Endothelial cell of umbilical vein (primary cell): Measurements from ENCODE around the gene ADGRD1. TPM values are rescaled to one million over a fixed set of nuclear protein-coding genes. Genes with fewer than 3 reads are reported as not detected.

Experiments
- BruUV-seq: library from RNA; stranded (reverse); fragments of 400-500 nt; replicated peaks from 2 replicates; lab custom pipeline; 2021; lab: Mats Ljungman, UMichigan
- CTCF ChIA-PET: fragments of 300-600, 350-600 bp; sonication (Branson Sonifier 250); formaldehyde crosslinking; loops from one replicate; lab custom pipeline; 2021; ENCODE audit warnings: antibody characterized with exemption, inconsistent platforms; lab: Charles Lee
- POLR2A ChIA-PET: fragments of 300-600, 350-600 bp; sonication (Branson Sonifier 250); formaldehyde crosslinking; loops from one replicate; lab custom pipeline; 2021; ENCODE audit warnings: antibody characterized with exemption, inconsistent platforms; lab: Charles Lee
- DNase-seq: peaks from one replicate; pipeline ENCODE4 v3.0.0-alpha.2; 2011; ENCODE audit warnings: low read depth, low spot score
- FAIRE-seq: peaks from 2 replicates; lab custom pipeline; 2011; peaks lifted over from hg19 to GRCh38; lab: Jason Lieb, UNC
- H2AFZ ChIP-seq: 2 replicates; pipeline ENCODE4 v1.6.0; 2012; ENCODE audit warnings: low read depth, low read length, control low read depth, inconsistent platforms
- H3K27ac ChIP-seq: 2 replicates; pipeline ENCODE4 v1.5.1; 2011; ENCODE audit warnings: low read depth, mild to moderate bottlenecking, control low read depth, low read length, moderate library complexity; ENCODE audit not compliant: insufficient read depth
- H3K27me3 ChIP-seq, 2 experiments: 2 replicates each; pipeline versions ENCODE4 v1.6.0 to v1.6.1; 2011; ENCODE audit warnings: low read length in 2 of 2, mixed read lengths in 1 of 2; ENCODE audit not compliant: control insufficient read depth in 2 of 2, insufficient read depth in 2 of 2
- H3K36me3 ChIP-seq, 2 experiments: 2 replicates in 1 of 2; 3 replicates in 1 of 2; pipeline ENCODE4 v1.5.1; 2011; ENCODE audit warnings: low read length in 2 of 2, mild to moderate bottlenecking in 1 of 2, moderate library complexity in 1 of 2; ENCODE audit not compliant: control insufficient read depth in 2 of 2, insufficient read depth in 2 of 2; ENCODE audit errors: extremely low read depth in 1 of 2
- H3K4me1 ChIP-seq: 3 replicates; pipeline ENCODE4 v1.5.1; 2011; ENCODE audit warnings: mild to moderate bottlenecking, low read length; ENCODE audit not compliant: control insufficient read depth, insufficient read depth; ENCODE audit errors: extremely low read depth
- H3K4me2 ChIP-seq: 2 replicates; pipeline ENCODE4 v1.6.1; 2011; ENCODE audit warnings: low read length, control low read depth, mixed read lengths; ENCODE audit not compliant: insufficient read depth
- H3K4me3 ChIP-seq, 3 experiments: fragments of 200-600 bp in 1 of 3; sonication (generic), shearing (Covaris generic) in 1 of 3; replicated peaks in 1 of 3; 2 replicates each; pipeline ENCODE4 v1.5.1; 2011 to 2016; ENCODE audit warnings: control low read depth in 3 of 3, low read length in 3 of 3, mild to moderate bottlenecking in 2 of 3, inconsistent platforms in 1 of 3, low read depth in 1 of 3, moderate library complexity in 1 of 3; ENCODE audit not compliant: insufficient read depth in 1 of 3
- H3K79me2 ChIP-seq: 2 replicates; pipeline ENCODE4 v1.6.0; 2012; ENCODE audit warnings: low read length, inconsistent platforms; ENCODE audit not compliant: control insufficient read depth, insufficient read depth
- H3K9ac ChIP-seq: replicated peaks from 2 replicates; pipeline ENCODE3; 2011; ENCODE audit warnings: low read length, control low read depth; ENCODE audit not compliant: insufficient read depth; ENCODE audit errors: extremely low read depth
- H3K9me1 ChIP-seq: replicated peaks from 3 replicates; pipeline ENCODE4 v1.6.0; 2011; ENCODE audit warnings: mild to moderate bottlenecking, low read length; ENCODE audit not compliant: control insufficient read depth, insufficient read depth; ENCODE audit errors: extremely low read depth
- H3K9me3 ChIP-seq: replicated peaks from 2 replicates; pipeline ENCODE4 v1.5.1; 2012; ENCODE audit warnings: low read length, inconsistent platforms; ENCODE audit not compliant: control insufficient read depth, insufficient read depth
- H4K20me1 ChIP-seq: replicated peaks from 2 replicates; pipeline ENCODE3; 2011; ENCODE audit warnings: mild to moderate bottlenecking, low read length; ENCODE audit not compliant: control insufficient read depth, insufficient read depth; ENCODE audit errors: extremely low read depth
- EZH2 ChIP-seq: IDR thresholded peaks from 2 replicates; pipeline ENCODE4 v1.6.1; 2012; ENCODE audit warnings: borderline replicate concordance, low read depth, mild to moderate bottlenecking, moderate library complexity, low read length, inconsistent platforms; ENCODE audit not compliant: severe bottlenecking
- FOS ChIP-seq: IDR thresholded peaks from 2 replicates; pipeline ENCODE4 v1.6.1; 2011; ENCODE audit warnings: mild to moderate bottlenecking, low read length, moderate library complexity, borderline replicate concordance; ENCODE audit not compliant: insufficient read depth
- GATA2 ChIP-seq: IDR thresholded peaks from 2 replicates; pipeline ENCODE4 v1.7.0; 2011; ENCODE audit warnings: low read depth, mild to moderate bottlenecking, moderate library complexity, mixed read lengths, low read length; ENCODE audit not compliant: insufficient read length, insufficient read depth
- JUN ChIP-seq: IDR thresholded peaks from 2 replicates; pipeline ENCODE4 v1.6.1; 2011; ENCODE audit warnings: borderline replicate concordance, low read depth; ENCODE audit not compliant: insufficient read length, insufficient read depth
- MYC ChIP-seq: IDR thresholded peaks from one replicate; pipeline ENCODE4 v1.6.1; 2011; ENCODE audit warnings: mild to moderate bottlenecking, low read depth, low read length
- POLR2A ChIP-seq: IDR thresholded peaks from 2 replicates; pipeline ENCODE4 v1.6.1; 2012; ENCODE audit warnings: low read depth, mild to moderate bottlenecking, control low read depth, low read length
- POLR2AphosphoS5 ChIP-seq: IDR thresholded peaks from 2 replicates; pipeline ENCODE4 v1.6.1; 2012; ENCODE audit warnings: low read depth, mild to moderate bottlenecking, control low read depth, low read length, moderate library complexity; ENCODE audit not compliant: insufficient read depth
- dilution Hi-C: fragments of 300-500 bp; cut with MboI; formaldehyde crosslinking; loops from one replicate; pipeline ENCODE4 v1.15.0; 2019; ENCODE audit warnings: low sequenced_read_pairs; ENCODE audit not compliant: extremely low pct_ligation_motif_present
- intact Hi-C: fragments of 100-400 bp; cut with micrococcal nuclease; formaldehyde crosslinking; loops from one replicate; pipeline ENCODE4 v1.10.0; 2022
- polyA plus RNA-seq, 4 experiments: library from polyadenylated mRNA; depleted of rRNA in 3 of 4; stranded (reverse) in 3 of 4; unstranded in 1 of 4; fragments of >200 nt; gene quantifications; 2 replicates each; pipeline versions ENCODE4 v1.2.1 to v1.2.3, GENCODE V29; 2011 to 2012; ENCODE audit warnings: missing spikeins in 1 of 4
- total RNA-seq: library from RNA; stranded (reverse); gene quantifications from 2 replicates; pipeline ENCODE4 v1.2.3, GENCODE V29; 2021
- TF ChIP-seq, protein P1 (sequence below), 2 donors: IDR thresholded peaks; 1 replicate in 1 of 2; 2 replicates in 1 of 2; pipeline ENCODE4 v1.5.1; 2011; ENCODE audit warnings: low read length in 2 of 2, mild to moderate bottlenecking in 2 of 2, moderate library complexity in 2 of 2, control low read depth in 1 of 2, inconsistent platforms in 1 of 2, low read depth in 1 of 2; ENCODE audit not compliant: insufficient read depth in 1 of 2; ENCODE audit errors: extremely low read depth in 1 of 2
- TF ChIP-seq, protein P2 (sequence below): IDR thresholded peaks from 2 replicates; pipeline ENCODE4 v1.6.1; 2011; ENCODE audit not compliant: insufficient read depth, insufficient read length

The ADGRD1 gene
- total and polyA plus RNA-seq, 2 donors (not counting 3 experiments of a cell fraction or from before 2014, with no cell fraction given): 0.07 TPM; not detected in 1

DNA sequence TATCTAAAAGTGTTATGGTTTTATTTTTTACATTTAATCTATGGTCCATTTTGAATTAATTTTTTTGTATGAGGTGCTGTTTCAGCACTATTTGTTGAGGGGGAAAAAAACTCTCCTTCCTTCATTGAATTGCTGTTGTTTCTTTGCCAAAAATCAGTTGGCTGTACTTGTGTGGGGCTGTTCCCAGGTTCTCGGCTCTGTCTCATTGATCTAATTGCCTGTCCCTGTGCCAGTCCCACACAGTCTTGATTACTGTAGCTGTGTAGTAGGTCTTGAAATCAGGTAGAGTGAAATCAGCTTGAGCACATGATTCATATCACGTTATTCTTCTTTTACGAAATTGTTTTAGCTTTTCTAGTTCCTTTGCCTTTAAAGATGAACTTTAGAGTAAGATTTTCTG lies 109.7 kb downstream of the ADGRD1 start:
- Histone ChIP-seq H3K4me2 (no peak overlapping the region), H4K20me1 (no peaks in the 10 kb centered on the region), H3K27me3 (no peaks in the 10 kb centered on the region), H3K9ac (no peak overlapping the region), H3K36me3 (no peaks in the 10 kb centered on the region), H3K79me2 (no peaks in the 10 kb centered on the region), H3K9me1 (no peaks in the 10 kb centered on the region), H3K4me3 (no peak overlapping the region), H2AFZ (no peak overlapping the region), H3K27ac (no peak overlapping the region), H3K4me1 (no peaks in the 10 kb centered on the region), H3K9me3 (no peaks in the 10 kb centered on the region)
- CTCF ChIA-PET: no interaction called here
- TF ChIP-seq POLR2AphosphoS5 (no peak), JUN (no peak), GATA2 (no peak), MYC (no peak), EZH2 (no peak), FOS (no peak), POLR2A (no peak)
- TF ChIP-seq, protein P1, sequence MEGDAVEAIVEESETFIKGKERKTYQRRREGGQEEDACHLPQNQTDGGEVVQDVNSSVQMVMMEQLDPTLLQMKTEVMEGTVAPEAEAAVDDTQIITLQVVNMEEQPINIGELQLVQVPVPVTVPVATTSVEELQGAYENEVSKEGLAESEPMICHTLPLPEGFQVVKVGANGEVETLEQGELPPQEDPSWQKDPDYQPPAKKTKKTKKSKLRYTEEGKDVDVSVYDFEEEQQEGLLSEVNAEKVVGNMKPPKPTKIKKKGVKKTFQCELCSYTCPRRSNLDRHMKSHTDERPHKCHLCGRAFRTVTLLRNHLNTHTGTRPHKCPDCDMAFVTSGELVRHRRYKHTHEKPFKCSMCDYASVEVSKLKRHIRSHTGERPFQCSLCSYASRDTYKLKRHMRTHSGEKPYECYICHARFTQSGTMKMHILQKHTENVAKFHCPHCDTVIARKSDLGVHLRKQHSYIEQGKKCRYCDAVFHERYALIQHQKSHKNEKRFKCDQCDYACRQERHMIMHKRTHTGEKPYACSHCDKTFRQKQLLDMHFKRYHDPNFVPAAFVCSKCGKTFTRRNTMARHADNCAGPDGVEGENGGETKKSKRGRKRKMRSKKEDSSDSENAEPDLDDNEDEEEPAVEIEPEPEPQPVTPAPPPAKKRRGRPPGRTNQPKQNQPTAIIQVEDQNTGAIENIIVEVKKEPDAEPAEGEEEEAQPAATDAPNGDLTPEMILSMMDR (IDR thresholded peaks at IDR 0.05; ENCODE audit: extremely low read depth in 1 of 2, insufficient read depth in 1 of 2, low read depth in 1 of 2, low read length in 2 of 2): no peak
- TF ChIP-seq, protein P2, sequence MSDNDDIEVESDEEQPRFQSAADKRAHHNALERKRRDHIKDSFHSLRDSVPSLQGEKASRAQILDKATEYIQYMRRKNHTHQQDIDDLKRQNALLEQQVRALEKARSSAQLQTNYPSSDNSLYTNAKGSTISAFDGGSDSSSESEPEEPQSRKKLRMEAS: no peak
- no TSS peak for BruUV-seq
- DNase-seq (no peak), FAIRE-seq (no peak)
- POLR2A ChIA-PET: no interaction called here
- intact Hi-C loops (no loop called here), dilution Hi-C loops (no loop called here)
